GM23248 (cell line): ENCODE measurements around the gene TEX13B. TPM values are rescaled to one million over a fixed set of nuclear protein-coding genes. Genes with fewer than 3 reads are reported as not detected.

ENCODE experiments used
- DNase-seq: peaks from one replicate; pipeline ENCODE4 v3.0.0-alpha.2; 2015
- H2AFZ ChIP-seq: fragments of 200-600 bp; sonication (generic); 2 replicates; pipeline ENCODE4 v1.6.1; 2016; ENCODE audit warnings: antibody characterized with exemption
- H3F3A ChIP-seq: fragments of 200-600 bp; sonication (generic); 2 replicates; pipeline ENCODE4 v1.6.1; 2016; ENCODE audit warnings: mild to moderate bottlenecking, antibody characterized with exemption, mixed run types; ENCODE audit not compliant: insufficient read depth
- H3K27ac ChIP-seq: fragments of 200-600 bp; sonication (generic); 2 replicates; pipeline ENCODE4 v1.5.1; 2016; ENCODE audit warnings: mild to moderate bottlenecking
- H3K27me3 ChIP-seq: fragments of 200-600 bp; sonication (generic); replicated peaks from 2 replicates; pipeline ENCODE4 v1.6.1; 2016; ENCODE audit warnings: mild to moderate bottlenecking; ENCODE audit not compliant: insufficient read depth
- H3K36me3 ChIP-seq: fragments of 200-600 bp; sonication (generic); 2 replicates; pipeline ENCODE4 v1.6.1; 2016; ENCODE audit warnings: low read depth, mild to moderate bottlenecking
- H3K4me1 ChIP-seq: fragments of 200-600 bp; sonication (generic); 2 replicates; pipeline ENCODE4 v1.6.1; 2016; ENCODE audit warnings: mild to moderate bottlenecking; ENCODE audit not compliant: insufficient read depth
- H3K4me2 ChIP-seq: fragments of 200-600 bp; sonication (generic); one replicate; pipeline ENCODE4 v1.6.1; 2016; ENCODE audit warnings: mild to moderate bottlenecking; ENCODE audit not compliant: unreplicated experiment
- H3K4me3 ChIP-seq: fragments of 200-600 bp; sonication (generic); 2 replicates; pipeline ENCODE4 v1.5.1; 2016; ENCODE audit warnings: mild to moderate bottlenecking
- H3K79me2 ChIP-seq: fragments of 200-600 bp; sonication (generic); 2 replicates; pipeline ENCODE4 v1.6.1; 2016; ENCODE audit warnings: mild to moderate bottlenecking; ENCODE audit not compliant: insufficient read depth
- H3K9ac ChIP-seq: fragments of 200-600 bp; sonication (generic); 2 replicates; pipeline ENCODE4 v1.6.1; 2016; ENCODE audit warnings: mild to moderate bottlenecking
- H3K9me2 ChIP-seq: fragments of 200-600 bp; sonication (generic); 2 replicates; pipeline ENCODE4 v1.6.1; 2016; ENCODE audit warnings: mixed run types, mild to moderate bottlenecking, moderate library complexity; ENCODE audit not compliant: insufficient read depth
- H3K9me3 ChIP-seq: fragments of 200-600 bp; sonication (generic); one replicate; pipeline ENCODE4 v1.6.1; 2017; ENCODE audit warnings: low read depth
- H4K20me1 ChIP-seq: fragments of 200-600 bp; sonication (generic); 2 replicates; pipeline ENCODE4 v1.6.0; 2016; ENCODE audit not compliant: insufficient read depth
- EZH2 ChIP-seq: fragments of 200-600 bp; sonication (generic); IDR thresholded peaks from 2 replicates; pipeline ENCODE4 v1.6.1; 2018; ENCODE audit warnings: antibody characterized with exemption, mild to moderate bottlenecking; ENCODE audit not compliant: insufficient read depth, poor library complexity, severe bottlenecking
- EZH2phosphoT487 ChIP-seq: fragments of 200-600 bp; sonication (generic); IDR thresholded peaks from 2 replicates; pipeline ENCODE4 v1.6.1; 2018; ENCODE audit warnings: antibody characterized with exemption, moderate library complexity, mild to moderate bottlenecking, low read depth; ENCODE audit not compliant: insufficient read depth
- WGBS, 2 experiments: methylation state at CpG; one replicate each; pipeline ENCODE4 v1.1.6; 2015 to 2017; ENCODE audit warnings: low lambda C conversion rate in 2 of 2, low coverage in 1 of 2; ENCODE audit errors: missing lambda C conversion rate in 2 of 2; 5-methylcytosine and 5-hydroxymethylcytosine counted together
- in situ Hi-C: fragments of 300-500 bp; cut with MboI; formaldehyde crosslinking; loops from 2 replicates; pipeline ENCODE4 v1.15.0; 2020
- polyA plus RNA-seq: library from polyadenylated mRNA; unstranded; fragments of >200 nt; fragmentation: Nextera tagmentation; extraction: Ambion mirVana; gene quantifications from 2 replicates; pipeline ENCODE4 v1.2.1, GENCODE V29; 2016
- total RNA-seq: library from RNA; depleted of rRNA; stranded (reverse); fragments of >200 nt; shearing (Covaris generic); gene quantifications from 2 replicates; pipeline ENCODE4 v1.2.3, GENCODE V29; 2014

Gene TEX13B
- total and polyA plus RNA-seq, 2 experiments from 2014 or later: not detected

- Histone ChIP-seq H3K4me2 (no peak overlapping the region), H2AFZ (no peak overlapping the region), H3K9me3 (no peaks in the 10 kb centered on the region), H3K27me3 (no peaks in the 10 kb centered on the region), H3K36me3 (no peaks in the 10 kb centered on the region), H4K20me1 (no peaks in the 10 kb centered on the region), H3K79me2 (no peaks in the 10 kb centered on the region), H3K4me3 (no peak overlapping the region), H3F3A (no peaks in the 10 kb centered on the region), H3K27ac (no peak overlapping the region), H3K9me2 (no peaks in the 10 kb centered on the region), H3K4me1 (no peaks in the 10 kb centered on the region), H3K9ac (no peak overlapping the region)
- no peak for TF ChIP-seq EZH2
- no peak for TF ChIP-seq EZH2phosphoT487
- DNase-seq: no peak
- 35 to 44% methylated on average over 2 of the region's 2 CpGs for WGBS, 2 experiments
- in situ Hi-C loops: no loop called here
Observed at GRCh38 chrX:107985033-107985432, 2.9 kb upstream of the TEX13B start.

- Histone ChIP-seq H3K4me1 (no peaks in the 10 kb centered on the region), H3K4me2 (no peak overlapping the region), H3F3A (no peaks in the 10 kb centered on the region), H3K27ac (no peak overlapping the region), H3K9ac (no peak overlapping the region), H4K20me1 (no peaks in the 10 kb centered on the region), H3K27me3 (no peaks in the 10 kb centered on the region), H3K4me3 (no peak overlapping the region), H3K9me2 (no peaks in the 10 kb centered on the region), H2AFZ (no peak overlapping the region), H3K36me3 (no peaks in the 10 kb centered on the region), H3K79me2 (no peaks in the 10 kb centered on the region), H3K9me3 (no peaks in the 10 kb centered on the region)
- DNase-seq: peak; percentile 1
- in situ Hi-C loops: no loop called here
- TF ChIP-seq EZH2 (no peak), EZH2phosphoT487 (no peak)
Observed at GRCh38 chrX:107979534-107979933, 2.6 kb downstream of the TEX13B start.

DNA sequence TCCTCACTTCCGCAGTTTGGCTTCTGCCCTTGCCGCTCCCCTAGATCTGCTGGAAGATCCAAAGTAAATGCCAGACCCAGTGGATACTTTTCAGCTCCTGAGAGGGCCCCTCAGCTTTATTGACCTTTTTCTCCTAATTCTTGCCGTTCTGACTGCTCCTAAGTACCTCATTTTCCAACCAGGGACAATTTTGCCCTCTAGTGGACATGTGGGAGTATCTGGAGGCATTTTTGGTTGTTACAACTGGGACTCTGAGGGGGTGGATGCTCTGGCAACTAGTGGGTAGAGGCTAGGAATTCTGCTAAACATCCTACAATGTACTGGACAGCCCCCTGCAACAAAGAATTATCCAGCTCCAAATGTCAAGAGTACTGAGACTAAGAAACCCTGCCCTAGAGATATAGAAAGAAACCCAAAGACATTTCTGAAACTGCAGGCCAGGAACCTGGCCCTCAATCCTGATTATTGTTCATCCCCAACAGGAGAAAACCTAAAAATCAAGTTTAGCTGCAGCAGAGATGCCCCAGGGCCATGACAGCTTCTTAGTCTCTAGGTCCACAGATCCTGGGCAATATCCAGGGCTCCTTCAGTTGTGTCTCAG is 3.4 kb downstream of the TEX13B start:
- Histone ChIP-seq H3K79me2 (no peaks in the 10 kb centered on the region), H3K27ac (no peak overlapping the region), H4K20me1 (no peaks in the 10 kb centered on the region), H3K4me1 (no peaks in the 10 kb centered on the region), H3F3A (no peaks in the 10 kb centered on the region), H3K9ac (no peak overlapping the region), H3K4me3 (no peak overlapping the region), H3K36me3 (no peaks in the 10 kb centered on the region), H3K4me2 (no peak overlapping the region), H2AFZ (no peak overlapping the region), H3K9me3 (no peaks in the 10 kb centered on the region), H3K27me3 (no peaks in the 10 kb centered on the region), H3K9me2 (no peaks in the 10 kb centered on the region)
- DNase-seq: peak; percentile 49
- WGBS, 2 experiments: 56 to 59% methylated on average over 3 of the region's 3 CpGs
- TF ChIP-seq EZH2: no peak
- TF ChIP-seq EZH2phosphoT487: no peak
- in situ Hi-C loops: no loop called here

DNA sequence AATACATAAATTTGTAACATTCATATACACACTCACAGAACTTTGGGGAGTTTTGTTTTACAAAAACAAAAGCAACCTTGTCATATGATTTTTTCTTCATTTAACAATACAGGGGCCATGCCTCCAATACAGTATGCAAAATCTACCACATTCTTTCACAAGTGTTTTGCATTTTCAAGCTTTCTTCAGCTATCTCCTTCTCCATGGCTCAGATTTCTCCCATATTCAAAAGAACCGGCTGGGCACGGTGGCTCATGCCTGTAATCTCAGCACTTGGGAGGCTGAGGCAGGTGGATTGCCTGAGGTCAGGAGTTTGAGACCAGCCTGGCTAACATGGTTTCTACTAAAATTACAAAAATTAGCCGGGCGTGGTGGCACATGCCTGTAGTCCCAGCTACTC is 4.1 kb downstream of the TEX13B start:
- no peaks in the 10 kb centered on the region for H3K36me3 ChIP-seq
- H3K27me3 ChIP-seq: no peaks in the 10 kb centered on the region
- no peaks in the 10 kb centered on the region for H3K9me2 ChIP-seq
- H3K9ac ChIP-seq: no peak overlapping the region
- H4K20me1 ChIP-seq: no peaks in the 10 kb centered on the region
- no peaks in the 10 kb centered on the region for H3K79me2 ChIP-seq
- H2AFZ ChIP-seq: no peak overlapping the region
- TF ChIP-seq EZH2: no peak
- no peak for TF ChIP-seq EZH2phosphoT487
- WGBS, 2 experiments: 67 to 70% methylated on average over 4 of the region's 4 CpGs
- no peak overlapping the region for H3K27ac ChIP-seq
- no peaks in the 10 kb centered on the region for H3F3A ChIP-seq
- no peak overlapping the region for H3K4me2 ChIP-seq
- DNase-seq: no peak
- no peaks in the 10 kb centered on the region for H3K9me3 ChIP-seq
- in situ Hi-C loops: no loop called here
- no peak overlapping the region for H3K4me3 ChIP-seq
- no peaks in the 10 kb centered on the region for H3K4me1 ChIP-seq

- no peak overlapping the region for H3K27ac ChIP-seq
- H3K27me3 ChIP-seq: no peaks in the 10 kb centered on the region
- no peaks in the 10 kb centered on the region for H3K36me3 ChIP-seq
- H4K20me1 ChIP-seq: no peaks in the 10 kb centered on the region
- H3F3A ChIP-seq: no peaks in the 10 kb centered on the region
- no peak overlapping the region for H3K4me2 ChIP-seq
- H3K79me2 ChIP-seq: no peaks in the 10 kb centered on the region
- no peak overlapping the region for H3K9ac ChIP-seq
- H2AFZ ChIP-seq: no peak overlapping the region
- no peak overlapping the region for H3K4me3 ChIP-seq
- in situ Hi-C loops: no loop called here
- WGBS, 2 experiments: 60 to 80% methylated on average over 3 of the region's 3 CpGs
- H3K9me2 ChIP-seq: no peaks in the 10 kb centered on the region
- no peak for DNase-seq
- TF ChIP-seq EZH2phosphoT487 (no peak), EZH2 (no peak)
- H3K9me3 ChIP-seq: no peaks in the 10 kb centered on the region
- no peaks in the 10 kb centered on the region for H3K4me1 ChIP-seq
Observed at GRCh38 chrX:107971636-107972035, 10.5 kb downstream of the TEX13B start.
